GM18873 (cell line): ENCODE results near the gene MYO3B.
"Not testable (repeated sequence)": the region's sequence is repeated elsewhere in the genome, so short reads cannot be mapped to it uniquely, and the experiment has no call there.

ENCODE experiments used
- ATAC-seq: cut with Tn5 transposase; IDR thresholded peaks from one replicate; pipeline ENCODE4 v1.9.1; 2021; ENCODE audit warnings: mild to moderate bottlenecking, moderate library complexity, moderate number of reproducible peaks; ENCODE audit not compliant: unreplicated experiment, low FRiP score

The MYO3B gene

GRCh38 chr2:170255137-170255536 is 77.2 kb downstream of the MYO3B start:
- ATAC-seq, result no peak

GRCh38 chr2:170255971-170256370 is 78.0 kb downstream of the MYO3B start:
- ATAC-seq, result no peak

- no peak for ATAC-seq
Observed at GRCh38 chr2:170258382-170258781, 80.4 kb downstream of the MYO3B start.

- ATAC-seq, result no peak
Observed at GRCh38 chr2:170260188-170260587, 82.2 kb downstream of the MYO3B start.

GRCh38 chr2:170261566-170261965 is 83.6 kb downstream of the MYO3B start:
- ATAC-seq, result no peak

- ATAC-seq, result no peak
Observed at GRCh38 chr2:170262343-170262742, 84.4 kb downstream of the MYO3B start.

- no peak for ATAC-seq
Observed at GRCh38 chr2:170262806-170263205, 84.9 kb downstream of the MYO3B start.

- ATAC-seq, result not testable (repeated sequence)
Observed at GRCh38 chr2:170263728-170264521, 86.0 kb downstream of the MYO3B start.

GRCh38 chr2:170264522-170264860 is 86.5 kb downstream of the MYO3B start:
- no peak for ATAC-seq

- ATAC-seq, result no peak
Observed at GRCh38 chr2:170264865-170265264, 86.9 kb downstream of the MYO3B start.

GRCh38 chr2:170265321-170265720 is 87.4 kb downstream of the MYO3B start:
- ATAC-seq, result no peak

- no peak for ATAC-seq
Observed at GRCh38 chr2:170266358-170266757, 88.4 kb downstream of the MYO3B start.

- no peak for ATAC-seq
Observed at GRCh38 chr2:170267071-170267470, 89.1 kb downstream of the MYO3B start.

GRCh38 chr2:170270278-170270864 is 92.4 kb downstream of the MYO3B start:
- no peak for ATAC-seq

- ATAC-seq, result no peak
Observed at GRCh38 chr2:170271340-170271739, 93.4 kb downstream of the MYO3B start.

- no peak for ATAC-seq
Observed at GRCh38 chr2:170276056-170276455, 98.1 kb downstream of the MYO3B start.

GRCh38 chr2:170276925-170277629 is 99.1 kb downstream of the MYO3B start:
- no peak for ATAC-seq

- no peak for ATAC-seq
Observed at GRCh38 chr2:170277951-170278350, 100.0 kb downstream of the MYO3B start.

GRCh38 chr2:170279615-170280014 is 101.7 kb downstream of the MYO3B start:
- not testable (repeated sequence) for ATAC-seq

- ATAC-seq, result no peak
Observed at GRCh38 chr2:170282851-170283250, 104.9 kb downstream of the MYO3B start.

GRCh38 chr2:170284205-170284604 is 106.3 kb downstream of the MYO3B start:
- no peak for ATAC-seq

GRCh38 chr2:170288859-170289258 is 110.9 kb downstream of the MYO3B start:
- ATAC-seq, result no peak
